Natural killer cell (primary cell): ENCODE results near the gene TBL1X. TPM values are rescaled to one million over a fixed set of nuclear protein-coding genes. Genes with fewer than 3 reads are reported as not detected.

Experiments used
- ATAC-seq, 3 donors: fragments of 150-1000 bp in 2 of 3; fragments of 200-7000 bp in 1 of 3; cut with Tn5 transposase; 1 replicate in 1 of 3; 2 replicates in 2 of 3; pipeline ENCODE4 v1.10.0; 2021; ENCODE audit warnings: mild to moderate bottlenecking in 2 of 3, moderate library complexity in 2 of 3
- DNase-seq, 2 donors: peaks; one replicate each; pipeline versions ENCODE4 v3.0.0 to v3.0.0-alpha.2; 2013 to 2021; ENCODE audit warnings: mixed read lengths in 1 of 2
- H3K27ac ChIP-seq: one replicate; pipeline ENCODE4 v1.5.1; 2013; ENCODE audit warnings: mild to moderate bottlenecking, low read length
- H3K27me3 ChIP-seq: one replicate; pipeline ENCODE4 v1.6.1; 2013; ENCODE audit warnings: low read length; ENCODE audit not compliant: control insufficient read depth, insufficient read depth
- H3K36me3 ChIP-seq: one replicate; pipeline ENCODE4 v1.6.1; 2013; ENCODE audit warnings: low read length; ENCODE audit not compliant: control insufficient read depth, insufficient read depth
- H3K4me1 ChIP-seq: one replicate; pipeline ENCODE4 v1.6.1; 2013; ENCODE audit warnings: low read length; ENCODE audit not compliant: control insufficient read depth, insufficient read depth
- H3K4me3 ChIP-seq: one replicate; pipeline ENCODE4 v1.5.1; 2013; ENCODE audit warnings: low read length
- H3K9me3 ChIP-seq: one replicate; pipeline ENCODE4 v1.6.1; 2013; ENCODE audit warnings: low read length; ENCODE audit not compliant: control insufficient read depth, insufficient read depth
- H3K27ac Mint-ChIP-seq, 2 donors: one replicate each; pipeline ENCODE4 v1.8.0; 2022; ENCODE audit warnings: mild to moderate bottlenecking in 2 of 2, mixed read lengths in 2 of 2, moderate library complexity in 1 of 2
- H3K27me3 Mint-ChIP-seq, 2 donors: one replicate each; pipeline ENCODE4 v1.8.0; 2022; ENCODE audit warnings: low read depth in 2 of 2, mixed read lengths in 2 of 2
- H3K36me3 Mint-ChIP-seq: one replicate; pipeline ENCODE4 v1.8.0; 2022; ENCODE audit warnings: mixed read lengths
- H3K4me1 Mint-ChIP-seq, 2 donors: one replicate each; pipeline ENCODE4 v1.8.0; 2022; ENCODE audit warnings: mixed read lengths in 2 of 2
- H3K4me3 Mint-ChIP-seq: one replicate; pipeline ENCODE4 v1.8.0; 2022; ENCODE audit warnings: mild to moderate bottlenecking, moderate library complexity, mixed read lengths
- H3K9me3 Mint-ChIP-seq, 2 donors: one replicate each; pipeline ENCODE4 v1.8.0; 2022; ENCODE audit warnings: mixed read lengths in 2 of 2
- CTCF ChIP-seq: fragments of 200-600 bp; IDR thresholded peaks from one replicate; pipeline ENCODE4 v1.8.0; 2022; ENCODE audit warnings: antibody characterized with exemption
- WGBS: methylation state at CpG from one replicate; pipeline ENCODE4 v1.1.7; 2013; ENCODE audit warnings: missing lambda C conversion rate; ENCODE audit not compliant: insufficient coverage; 5-methylcytosine and 5-hydroxymethylcytosine counted together
- intact Hi-C: fragments of 100-400 bp; cut with micrococcal nuclease; formaldehyde crosslinking; loops from one replicate; pipeline ENCODE4 v1.14.2; 2022
- total RNA-seq, 4 donors: library from RNA; stranded (reverse); fragments of 120-200 nt in 1 of 4; gene quantifications; one replicate each; pipeline versions ENCODE4 v1.2.3 to v1.2.4, GENCODE V29; 2013 to 2022

TBL1X gene
- total RNA-seq, 3 donors from 2014 or later (not counting 1 experiment from before 2014, with no cell fraction given), result 21.9 to 43.8 (median 32.7) TPM

- no peaks in the 10 kb centered on the region for H3K9me3 ChIP-seq
- H3K36me3 ChIP-seq, result peaks cover 25% of the 10 kb centered on the region
- H3K27me3 Mint-ChIP-seq, result no peaks in the 10 kb centered on the region
- no peak overlapping the region for H3K27ac Mint-ChIP-seq
- H3K4me3 ChIP-seq, result no peak overlapping the region
- no peak for TF ChIP-seq CTCF
- no peak for ATAC-seq
- no peaks in the 10 kb centered on the region for H3K27me3 ChIP-seq
- no peak overlapping the region for H3K4me3 Mint-ChIP-seq
- intact Hi-C loops, result no loop called here
- H3K27ac ChIP-seq, result no peak overlapping the region
- H3K9me3 Mint-ChIP-seq, result no peaks in the 10 kb centered on the region
- no peaks in the 10 kb centered on the region for H3K4me1 ChIP-seq
- 97% methylated on average over 24 of the region's 24 CpGs for WGBS
- H3K36me3 Mint-ChIP-seq, result peaks cover 11% of the 10 kb centered on the region
- DNase-seq, result no peak
- H3K4me1 Mint-ChIP-seq, result no peaks in the 10 kb centered on the region
Measured at GRCh38 chrX:9688833-9689232, 224.0 kb downstream of the TBL1X start.

GRCh38 chrX:9690046-9690445 lies 225.2 kb downstream of the TBL1X start:
- intact Hi-C loops, result no loop called here
- Mint-ChIP-seq H3K4me1 (no peaks in the 10 kb centered on the region), H3K9me3 (no peaks in the 10 kb centered on the region), H3K27me3 (no peaks in the 10 kb centered on the region), H3K27ac (no peak overlapping the region), H3K36me3 (peaks cover 11% of the 10 kb centered on the region), H3K4me3 (no peak overlapping the region)
- Histone ChIP-seq H3K27ac (no peak overlapping the region), H3K4me1 (no peaks in the 10 kb centered on the region), H3K4me3 (no peak overlapping the region), H3K27me3 (no peaks in the 10 kb centered on the region), H3K9me3 (no peaks in the 10 kb centered on the region), H3K36me3 (peaks cover 25% of the 10 kb centered on the region)
- DNase-seq (no peak), ATAC-seq (no peak)
- no peak for TF ChIP-seq CTCF
- 99% methylated on average over 5 of the region's 5 CpGs for WGBS

GRCh38 chrX:9693307-9694001 lies 228.6 kb downstream of the TBL1X start:
- H3K4me3 Mint-ChIP-seq, result no peak overlapping the region
- no peaks in the 10 kb centered on the region for H3K9me3 ChIP-seq
- no peak overlapping the region for H3K27ac ChIP-seq
- H3K4me3 ChIP-seq, result no peak overlapping the region
- DNase-seq (no peak), ATAC-seq (no peak)
- H3K27me3 ChIP-seq, result no peaks in the 10 kb centered on the region
- no peaks in the 10 kb centered on the region for H3K36me3 Mint-ChIP-seq
- no peak overlapping the region for H3K27ac Mint-ChIP-seq
- intact Hi-C loops, result no loop called here
- H3K27me3 Mint-ChIP-seq, result no peaks in the 10 kb centered on the region
- H3K4me1 Mint-ChIP-seq, result no peaks in the 10 kb centered on the region
- no peaks in the 10 kb centered on the region for H3K4me1 ChIP-seq
- no peak for TF ChIP-seq CTCF
- H3K9me3 Mint-ChIP-seq, result no peaks in the 10 kb centered on the region
- peaks cover 28% of the 10 kb centered on the region for H3K36me3 ChIP-seq
- 80% methylated on average over 8 of the region's 12 CpGs for WGBS

- no peaks in the 10 kb centered on the region for H3K36me3 Mint-ChIP-seq
- 97% methylated on average over 12 of the region's 12 CpGs for WGBS
- ATAC-seq (no peak), DNase-seq (no peak)
- Histone ChIP-seq H3K36me3 (peaks cover 13% of the 10 kb centered on the region), H3K27ac (no peak overlapping the region), H3K27me3 (no peaks in the 10 kb centered on the region), H3K9me3 (no peaks in the 10 kb centered on the region), H3K4me3 (no peak overlapping the region), H3K4me1 (no peaks in the 10 kb centered on the region)
- no peaks in the 10 kb centered on the region for H3K27me3 Mint-ChIP-seq
- H3K27ac Mint-ChIP-seq, result no peak overlapping the region
- intact Hi-C loops, result no loop called here
- H3K9me3 Mint-ChIP-seq, result no peaks in the 10 kb centered on the region
- H3K4me3 Mint-ChIP-seq, result no peak overlapping the region
- TF ChIP-seq CTCF, result no peak
- no peaks in the 10 kb centered on the region for H3K4me1 Mint-ChIP-seq
Measured at GRCh38 chrX:9698576-9698975, 233.7 kb downstream of the TBL1X start.
